Duodenal mucosa (tissue), 2 donors: ENCODE results near the gene SBF1.
"Not testable (repeated sequence)": the region's sequence is repeated elsewhere in the genome, so short reads cannot be mapped to it uniquely, and the experiment has no call there.

Experiments used
- H3K27ac ChIP-seq: one replicate; pipeline ENCODE4 v1.7.0; 2013; ENCODE audit warnings: low read depth, low read length
- H3K27me3 ChIP-seq, 2 donors: one replicate each; pipeline ENCODE4 v1.7.0; 2013; ENCODE audit warnings: low read length in 2 of 2, control low read depth in 1 of 2; ENCODE audit not compliant: insufficient read depth in 2 of 2, control insufficient read depth in 1 of 2
- H3K36me3 ChIP-seq, 2 donors: one replicate each; pipeline ENCODE4 v1.7.0; 2013; ENCODE audit warnings: low read length in 2 of 2, control low read depth in 1 of 2; ENCODE audit not compliant: insufficient read depth in 2 of 2, control insufficient read depth in 1 of 2
- H3K4me1 ChIP-seq, 2 donors: one replicate each; pipeline ENCODE4 v1.7.0; 2013; ENCODE audit warnings: low read length in 2 of 2, control low read depth in 1 of 2; ENCODE audit not compliant: insufficient read depth in 2 of 2, control insufficient read depth in 1 of 2
- H3K4me3 ChIP-seq, 2 donors: one replicate each; pipeline ENCODE4 v1.7.0; 2013; ENCODE audit warnings: low read length in 2 of 2, low read depth in 1 of 2
- H3K9ac ChIP-seq, 2 donors: one replicate each; pipeline ENCODE4 v1.7.0; 2013; ENCODE audit warnings: low read length in 2 of 2, low read depth in 1 of 2
- H3K9me3 ChIP-seq, 2 donors: one replicate each; pipeline ENCODE4 v1.7.0; 2013; ENCODE audit warnings: low read length in 2 of 2, control low read depth in 1 of 2; ENCODE audit not compliant: control insufficient read depth in 1 of 2

The SBF1 gene

DNA sequence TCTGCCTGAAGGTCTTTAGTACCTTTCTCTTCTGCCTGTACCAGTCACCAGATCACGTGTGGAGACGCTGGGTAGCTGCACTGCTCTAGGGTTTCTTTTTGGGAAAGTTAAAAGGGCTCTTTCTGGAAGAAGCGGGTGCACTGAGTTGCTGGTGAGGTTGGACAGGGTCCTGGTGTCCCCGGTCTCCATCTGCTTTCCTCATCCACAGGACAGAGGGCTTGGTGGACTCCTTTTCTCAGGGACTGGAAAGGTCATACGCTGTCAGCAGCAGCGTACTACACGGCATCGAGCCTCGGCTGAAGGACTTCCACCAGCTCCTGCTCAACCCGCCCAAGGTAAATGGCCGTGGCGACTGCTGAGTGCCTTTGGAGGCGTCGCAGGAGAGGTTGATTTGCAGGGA lies 52.8 kb downstream of the SBF1 start:
- H3K9ac ChIP-seq = no peak overlapping the region

DNA sequence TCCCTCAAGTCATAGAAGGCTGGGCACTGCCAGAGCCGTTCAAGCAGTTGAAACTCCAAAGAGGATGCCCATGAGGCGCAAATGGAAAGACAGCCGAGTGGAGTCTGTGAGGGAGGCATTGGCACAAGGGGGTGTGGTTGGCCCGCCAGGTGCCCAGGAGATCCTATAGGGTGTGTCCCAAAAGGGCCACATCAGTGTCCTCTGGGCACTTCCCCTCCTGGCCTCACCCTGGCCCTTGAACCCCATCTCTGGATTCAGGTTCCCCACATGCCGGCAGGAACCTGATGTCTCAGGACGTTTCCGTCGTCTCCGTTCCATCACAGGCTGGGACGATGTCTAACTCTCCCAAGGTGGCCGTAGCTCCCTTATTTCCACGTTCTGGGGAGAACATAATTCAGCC lies 54.3 kb downstream of the SBF1 start:
- peaks cover 69 to 88% of the 10 kb centered on the region in 2 donors for H3K36me3 ChIP-seq
- no peaks in the 10 kb centered on the region for H3K4me1 ChIP-seq
- H3K27ac ChIP-seq = no peak overlapping the region
- H3K9me3 ChIP-seq = no peaks in the 10 kb centered on the region
- H3K27me3 ChIP-seq = no peaks in the 10 kb centered on the region
- no peak overlapping the region for H3K9ac ChIP-seq
- H3K4me3 ChIP-seq = no peak overlapping the region

More for the DNA sequence above, 52.8 kb downstream of the SBF1 start:
- H3K36me3 ChIP-seq = peaks cover 57 to 80% of the 10 kb centered on the region in 2 donors
- H3K4me3 ChIP-seq = no peak overlapping the region
- no peaks in the 10 kb centered on the region for H3K4me1 ChIP-seq
- H3K27ac ChIP-seq = no peak overlapping the region
- no peaks in the 10 kb centered on the region for H3K9me3 ChIP-seq
- no peaks in the 10 kb centered on the region for H3K27me3 ChIP-seq

DNA sequence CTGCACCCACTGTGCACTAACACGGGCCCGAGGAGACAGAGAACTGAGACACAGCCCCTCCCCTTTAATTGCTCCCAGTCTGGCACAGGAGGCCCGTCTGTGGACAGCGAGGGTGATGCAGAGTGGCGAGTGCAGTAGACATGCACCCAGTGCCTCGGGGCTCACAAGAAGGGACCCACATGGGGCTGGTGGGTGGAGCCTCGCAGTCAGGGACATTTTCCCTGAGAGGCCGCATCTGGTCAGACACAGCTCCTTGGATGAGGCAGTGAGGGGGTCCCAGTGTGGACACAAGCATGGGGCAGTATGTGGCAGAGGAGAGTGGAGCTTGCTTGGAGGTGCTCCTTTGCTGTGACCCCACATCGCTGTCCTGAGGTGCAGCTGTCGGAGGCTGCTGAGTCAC lies 54.8 kb downstream of the SBF1 start:
- H3K4me3 ChIP-seq = no peak overlapping the region
- H3K27me3 ChIP-seq = no peaks in the 10 kb centered on the region
- H3K36me3 ChIP-seq = peaks cover 69 to 88% of the 10 kb centered on the region in 2 donors
- no peak overlapping the region for H3K27ac ChIP-seq
- H3K9me3 ChIP-seq = no peaks in the 10 kb centered on the region
- no peak overlapping the region for H3K9ac ChIP-seq
- no peaks in the 10 kb centered on the region for H3K4me1 ChIP-seq

DNA sequence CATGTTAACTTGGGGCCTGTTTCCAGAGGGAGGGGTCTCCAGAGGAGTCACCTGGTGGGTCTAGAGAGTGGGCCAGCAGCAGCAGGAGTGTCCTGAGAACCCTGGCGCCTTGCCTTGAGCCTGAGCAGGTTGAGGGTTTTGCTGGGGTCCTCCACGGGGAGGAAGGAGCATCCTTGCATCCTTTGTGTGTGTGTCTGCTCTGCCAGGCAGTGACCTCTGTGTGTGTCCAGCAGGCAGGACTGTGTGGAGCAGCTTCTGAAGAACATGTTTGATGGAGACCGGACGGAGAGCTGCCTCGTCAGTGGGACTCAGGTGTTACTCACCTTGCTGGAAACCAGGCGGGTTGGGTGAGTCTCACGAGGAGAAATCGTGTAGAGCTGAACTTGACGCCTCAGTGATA lies 55.7 kb downstream of the SBF1 start:
- Histone ChIP-seq H3K4me1 (no peaks in the 10 kb centered on the region), H3K9me3 (no peaks in the 10 kb centered on the region), H3K36me3 (peaks cover 74 to 92% of the 10 kb centered on the region in 2 donors), H3K9ac (no peak overlapping the region), H3K27me3 (no peaks in the 10 kb centered on the region), H3K4me3 (no peak overlapping the region), H3K27ac (no peak overlapping the region)

DNA sequence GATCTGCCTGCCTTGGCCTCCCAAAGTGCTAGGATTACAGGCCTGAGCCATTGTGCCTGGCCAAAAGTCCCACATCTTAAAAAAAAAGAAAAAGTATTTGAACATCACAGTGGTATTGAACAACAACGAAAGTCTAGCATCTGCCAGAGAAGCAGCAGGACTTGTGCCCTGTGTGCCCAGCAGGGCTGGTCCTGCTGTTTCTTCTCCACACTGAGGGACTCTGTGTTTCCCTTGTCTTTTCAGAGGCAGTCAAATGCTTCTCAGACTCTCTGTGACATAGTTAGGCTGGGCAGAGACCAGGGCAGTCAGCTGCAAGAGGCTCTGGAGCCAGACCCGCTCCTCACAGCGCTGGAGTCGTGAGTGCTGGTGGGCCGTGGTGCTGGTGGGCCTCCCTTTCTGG lies 56.2 kb downstream of the SBF1 start:
- H3K27ac ChIP-seq = no peak overlapping the region
- peaks cover 73 to 92% of the 10 kb centered on the region in 2 donors for H3K36me3 ChIP-seq
- no peaks in the 10 kb centered on the region for H3K4me1 ChIP-seq
- H3K27me3 ChIP-seq = no peaks in the 10 kb centered on the region
- no peaks in the 10 kb centered on the region for H3K9me3 ChIP-seq
- H3K9ac ChIP-seq = no peak overlapping the region
- H3K4me3 ChIP-seq = no peak overlapping the region

DNA sequence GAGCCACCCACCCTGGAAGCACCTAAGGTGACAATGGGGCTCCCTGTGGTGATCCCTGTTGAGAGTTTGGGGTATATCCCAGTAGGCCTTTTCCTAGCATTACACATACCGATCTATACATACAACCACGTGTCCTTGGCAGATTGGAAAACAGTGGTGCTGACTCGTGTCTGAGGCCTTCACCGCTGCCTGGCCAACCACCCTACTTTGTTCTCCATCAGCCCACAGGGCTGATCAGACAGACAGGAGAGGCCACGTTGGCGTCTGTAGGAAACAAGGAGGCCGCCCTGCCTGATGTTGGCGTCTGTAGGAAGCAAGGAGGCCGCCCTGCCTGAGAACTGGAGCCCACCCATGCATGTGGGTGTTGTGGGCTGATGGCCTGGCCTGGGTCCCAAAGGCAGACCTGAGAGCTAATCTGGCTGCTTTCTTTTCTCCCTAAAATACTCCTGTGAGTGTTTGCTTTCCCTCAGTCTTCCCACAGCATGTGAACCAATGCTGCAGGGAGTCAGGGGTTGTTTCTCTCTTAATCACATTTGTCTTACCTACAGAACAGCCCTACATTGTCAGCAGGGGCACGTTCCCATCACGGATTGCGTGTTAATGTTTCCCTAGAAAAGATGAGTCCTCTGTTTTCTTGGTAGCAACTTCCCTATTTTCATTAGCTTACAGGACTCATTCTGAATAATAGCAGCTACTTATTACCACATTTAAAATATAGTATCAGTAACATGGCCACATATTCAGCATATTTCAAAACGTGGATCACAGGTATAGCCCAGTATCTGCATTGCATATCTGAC lies 57.2 kb downstream of the SBF1 start:
- Histone ChIP-seq H3K9me3 (no peaks in the 10 kb centered on the region), H3K27ac (no peak overlapping the region), H3K27me3 (no peaks in the 10 kb centered on the region), H3K4me3 (no peak overlapping the region), H3K4me1 (no peaks in the 10 kb centered on the region), H3K36me3 (peaks cover 63 to 86% of the 10 kb centered on the region in 2 donors), H3K9ac (no peak overlapping the region)

DNA sequence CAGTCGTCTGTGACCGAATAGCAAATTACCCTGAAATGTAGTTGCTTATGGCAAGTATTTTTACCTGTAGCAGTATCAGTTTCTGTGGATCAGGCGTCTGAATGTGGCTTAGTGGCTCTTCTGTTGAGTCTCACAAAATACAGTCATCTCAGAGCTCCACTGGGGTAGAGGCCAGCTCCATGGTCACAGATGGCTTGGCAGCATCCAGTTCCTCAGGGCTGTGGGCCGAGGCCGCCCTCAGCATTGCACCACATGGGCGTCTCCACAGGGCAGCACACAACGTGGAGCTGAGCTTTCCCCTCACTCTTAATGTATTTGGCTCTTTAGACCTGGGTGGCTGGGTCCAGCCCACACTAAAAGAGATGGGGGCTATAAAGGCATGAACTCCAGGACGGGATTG lies 57.8 kb downstream of the SBF1 start:
- Histone ChIP-seq H3K4me1 (no peaks in the 10 kb centered on the region), H3K4me3 (no peak overlapping the region), H3K9me3 (no peaks in the 10 kb centered on the region), H3K27me3 (no peaks in the 10 kb centered on the region), H3K27ac (no peak overlapping the region), H3K36me3 (peaks cover 56 to 80% of the 10 kb centered on the region in 2 donors), H3K9ac (no peak overlapping the region)

DNA sequence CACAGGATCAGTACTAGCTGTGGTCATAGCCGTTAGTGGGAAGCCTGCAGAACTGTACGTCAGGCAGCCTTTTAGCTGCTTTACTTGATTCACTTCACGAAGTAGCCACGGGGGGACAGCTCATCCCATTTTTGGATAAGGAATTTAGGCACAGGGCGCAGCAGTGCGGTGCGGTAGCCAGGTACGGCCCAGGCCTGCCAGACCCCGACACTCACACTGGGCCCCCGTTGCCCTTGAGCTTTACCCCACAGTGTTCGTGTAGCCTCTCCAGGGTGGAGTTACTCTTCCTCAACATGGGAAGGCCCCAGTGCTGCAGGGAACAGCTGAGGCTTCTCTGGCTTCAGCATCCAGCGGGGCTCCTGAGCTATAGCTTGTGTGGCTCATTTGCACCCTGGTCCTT lies 59.4 kb downstream of the SBF1 start:
- H3K9me3 ChIP-seq = no peaks in the 10 kb centered on the region
- no peaks in the 10 kb centered on the region for H3K4me1 ChIP-seq
- H3K27me3 ChIP-seq = no peaks in the 10 kb centered on the region
- no peak overlapping the region for H3K27ac ChIP-seq
- H3K36me3 ChIP-seq = peaks cover 48 to 67% of the 10 kb centered on the region in 2 donors
- no peak overlapping the region for H3K9ac ChIP-seq
- no peak overlapping the region for H3K4me3 ChIP-seq

DNA sequence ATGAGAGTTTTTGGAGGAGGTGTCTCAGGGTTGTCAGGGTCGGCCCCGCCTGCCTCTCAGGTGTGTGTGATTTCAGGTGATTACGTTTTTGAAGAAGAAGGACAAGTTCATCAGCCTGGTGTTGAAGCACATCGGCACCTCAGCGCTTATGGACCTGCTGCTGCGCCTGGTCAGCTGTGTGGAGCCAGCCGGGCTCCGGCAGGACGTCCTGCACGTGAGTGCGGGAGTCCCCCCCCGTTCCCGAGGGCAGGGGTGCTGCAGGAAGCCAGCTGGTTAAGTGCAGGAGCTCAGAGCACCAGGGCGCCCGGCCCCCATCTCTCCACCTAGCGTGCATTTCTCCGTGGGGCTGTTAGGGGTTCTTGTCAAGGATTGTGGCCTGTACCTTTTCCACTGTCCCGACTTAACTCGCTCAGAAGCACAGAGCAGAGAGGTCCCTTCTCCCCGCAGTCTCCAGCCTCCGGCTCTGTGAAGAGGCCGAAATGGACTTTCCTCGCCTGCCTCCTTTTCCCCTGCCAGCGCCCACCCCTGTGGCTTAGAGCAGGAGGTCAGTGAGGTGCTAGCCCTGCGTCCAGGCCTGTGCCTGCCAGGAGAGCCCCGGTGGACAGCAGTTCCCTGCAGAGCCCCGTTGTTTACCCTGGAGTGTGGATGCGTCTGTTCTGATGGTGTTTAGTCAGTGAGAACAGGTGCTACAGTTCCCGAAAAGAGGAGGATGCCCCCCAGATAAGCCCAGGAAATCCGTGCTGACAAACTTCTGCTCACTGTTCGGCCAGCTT lies 60.2 kb downstream of the SBF1 start:
- no peaks in the 10 kb centered on the region for H3K4me1 ChIP-seq
- H3K27ac ChIP-seq = no peak overlapping the region
- H3K4me3 ChIP-seq = no peak overlapping the region
- H3K9me3 ChIP-seq = no peaks in the 10 kb centered on the region
- peaks cover 41 to 62% of the 10 kb centered on the region in 2 donors for H3K36me3 ChIP-seq
- no peak overlapping the region for H3K9ac ChIP-seq
- H3K27me3 ChIP-seq = no peaks in the 10 kb centered on the region

DNA sequence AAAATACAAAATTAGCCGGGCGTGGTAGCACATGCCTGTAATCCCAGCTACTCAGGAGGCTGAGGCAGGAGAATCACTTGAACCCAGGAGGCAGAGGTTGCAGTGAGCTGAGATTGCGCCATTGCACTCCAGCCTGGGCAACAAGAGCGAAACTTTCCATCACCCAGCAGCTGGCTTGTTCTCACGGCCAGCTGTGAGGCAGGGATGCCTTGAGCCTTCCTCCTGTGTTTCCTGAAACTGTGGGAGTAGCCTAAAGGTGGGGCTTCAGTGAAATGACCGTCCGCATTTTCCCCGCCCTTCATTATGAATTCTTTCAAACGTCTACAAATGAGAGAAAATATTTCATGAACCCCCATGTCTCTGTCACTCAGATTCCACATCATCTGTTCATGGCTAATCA lies 65.9 kb downstream of the SBF1 start:
- not testable (repeated sequence) for H3K4me3 ChIP-seq, H3K4me1 ChIP-seq, H3K9ac ChIP-seq, H3K27me3 ChIP-seq, H3K27ac ChIP-seq, H3K9me3 ChIP-seq
- peaks cover 7 to 36% of the 10 kb centered on the region in 2 donors for H3K36me3 ChIP-seq
